Measurements from ENCODE around the gene COL13A1. TPM values are rescaled to one million over a fixed set of nuclear protein-coding genes. Genes with fewer than 3 reads are reported as not detected.

The COL13A1 gene
- total RNA-seq, 1 donor from 2014 or later: 25.6 TPM

DNA sequence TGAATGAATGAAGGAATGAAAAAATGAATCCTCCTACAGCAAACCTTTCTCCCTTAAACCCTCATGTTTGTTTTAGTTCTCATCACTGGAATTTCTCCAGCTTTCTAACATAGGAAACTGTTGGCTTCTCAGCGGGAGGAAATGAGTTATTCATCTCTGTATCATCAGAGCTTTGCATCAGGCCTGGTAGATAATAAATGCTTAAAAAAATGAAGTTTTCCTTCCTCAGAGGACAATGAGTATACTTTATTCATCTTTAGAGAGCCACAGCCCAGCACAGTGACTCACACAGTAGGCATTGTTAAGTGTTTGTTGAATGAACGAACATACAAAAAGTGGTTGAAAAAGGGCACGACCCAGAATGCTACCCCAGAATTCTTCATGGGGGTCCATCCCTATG, 62.6 kb downstream of the COL13A1 start:
- H3K36me3 Mint-ChIP-seq (ENCODE audit: low read depth): no peaks in the 10 kb centered on the region
- H3K4me3 Mint-ChIP-seq (ENCODE audit: unreplicated experiment): no peak overlapping the region
- no peaks in the 10 kb centered on the region for H3K9me3 Mint-ChIP-seq (ENCODE audit: low read depth)
- H3K27ac Mint-ChIP-seq (ENCODE audit: unreplicated experiment): peak overlapping the region; percentile 60
- peaks cover 44% of the 10 kb centered on the region for H3K4me1 Mint-ChIP-seq (ENCODE audit: low read depth)
- no peaks in the 10 kb centered on the region for H3K27me3 Mint-ChIP-seq (ENCODE audit: low read depth)
- TF ChIP-seq, protein P1, sequence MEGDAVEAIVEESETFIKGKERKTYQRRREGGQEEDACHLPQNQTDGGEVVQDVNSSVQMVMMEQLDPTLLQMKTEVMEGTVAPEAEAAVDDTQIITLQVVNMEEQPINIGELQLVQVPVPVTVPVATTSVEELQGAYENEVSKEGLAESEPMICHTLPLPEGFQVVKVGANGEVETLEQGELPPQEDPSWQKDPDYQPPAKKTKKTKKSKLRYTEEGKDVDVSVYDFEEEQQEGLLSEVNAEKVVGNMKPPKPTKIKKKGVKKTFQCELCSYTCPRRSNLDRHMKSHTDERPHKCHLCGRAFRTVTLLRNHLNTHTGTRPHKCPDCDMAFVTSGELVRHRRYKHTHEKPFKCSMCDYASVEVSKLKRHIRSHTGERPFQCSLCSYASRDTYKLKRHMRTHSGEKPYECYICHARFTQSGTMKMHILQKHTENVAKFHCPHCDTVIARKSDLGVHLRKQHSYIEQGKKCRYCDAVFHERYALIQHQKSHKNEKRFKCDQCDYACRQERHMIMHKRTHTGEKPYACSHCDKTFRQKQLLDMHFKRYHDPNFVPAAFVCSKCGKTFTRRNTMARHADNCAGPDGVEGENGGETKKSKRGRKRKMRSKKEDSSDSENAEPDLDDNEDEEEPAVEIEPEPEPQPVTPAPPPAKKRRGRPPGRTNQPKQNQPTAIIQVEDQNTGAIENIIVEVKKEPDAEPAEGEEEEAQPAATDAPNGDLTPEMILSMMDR (IDR thresholded peaks at IDR 0.05): no peak
- DNase-seq (ENCODE audit: low spot score): no peak

DNA sequence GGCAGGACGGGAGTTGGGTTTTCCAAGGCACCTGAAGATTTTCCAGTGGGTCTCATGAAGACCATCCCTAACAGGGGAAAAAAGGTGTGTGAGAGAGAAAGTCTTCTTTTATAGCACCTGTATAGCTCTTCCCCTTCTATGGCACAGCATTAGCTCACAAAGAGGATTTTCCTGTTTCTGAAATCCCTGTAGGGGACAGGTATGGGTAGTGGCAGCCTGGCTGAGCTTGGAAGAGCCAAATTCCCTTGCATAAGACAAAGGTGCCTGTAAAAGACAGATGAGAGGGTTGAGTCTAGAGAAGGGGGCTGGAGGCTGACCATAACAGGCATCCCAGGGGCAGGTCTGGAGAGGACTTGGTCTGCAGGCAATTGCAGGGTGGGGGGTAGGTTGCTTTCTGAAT, 63.7 kb downstream of the COL13A1 start:
- no peak overlapping the region for H3K4me3 Mint-ChIP-seq (ENCODE audit: unreplicated experiment)
- DNase-seq (ENCODE audit: low spot score): no peak
- H3K36me3 Mint-ChIP-seq (ENCODE audit: low read depth): no peaks in the 10 kb centered on the region
- TF ChIP-seq, protein P1 (IDR thresholded peaks at IDR 0.05): no peak
- H3K4me1 Mint-ChIP-seq (ENCODE audit: low read depth): peaks cover 44% of the 10 kb centered on the region
- H3K9me3 Mint-ChIP-seq (ENCODE audit: low read depth): no peaks in the 10 kb centered on the region
- no peaks in the 10 kb centered on the region for H3K27me3 Mint-ChIP-seq (ENCODE audit: low read depth)
- no peak overlapping the region for H3K27ac Mint-ChIP-seq (ENCODE audit: unreplicated experiment)

GRCh38 chr10:69866246-69866687, 64.6 kb downstream of the COL13A1 start:
- no peaks in the 10 kb centered on the region for H3K27me3 Mint-ChIP-seq (ENCODE audit: low read depth)
- no peak for DNase-seq (ENCODE audit: low spot score)
- H3K4me3 Mint-ChIP-seq (ENCODE audit: unreplicated experiment): no peak overlapping the region
- peak overlapping the region; percentile 90 for H3K27ac Mint-ChIP-seq (ENCODE audit: unreplicated experiment)
- peaks cover 38% of the 10 kb centered on the region for H3K4me1 Mint-ChIP-seq (ENCODE audit: low read depth)
- no peaks in the 10 kb centered on the region for H3K9me3 Mint-ChIP-seq (ENCODE audit: low read depth)
- peaks cover 2% of the 10 kb centered on the region for H3K36me3 Mint-ChIP-seq (ENCODE audit: low read depth)
- TF ChIP-seq, protein P1 (IDR thresholded peaks at IDR 0.05): no peak

GRCh38 chr10:69866688-69867461, 65.2 kb downstream of the COL13A1 start:
- Mint-ChIP-seq H3K27me3 (ENCODE audit: low read depth) (no peaks in the 10 kb centered on the region), H3K4me1 (ENCODE audit: low read depth) (peaks cover 32% of the 10 kb centered on the region), H3K9me3 (ENCODE audit: low read depth) (no peaks in the 10 kb centered on the region), H3K4me3 (ENCODE audit: unreplicated experiment) (peak overlapping the region; percentile 35), H3K36me3 (ENCODE audit: low read depth) (peaks cover 2% of the 10 kb centered on the region), H3K27ac (ENCODE audit: unreplicated experiment) (peak overlapping the region; percentile 90)
- TF ChIP-seq, protein P1 (IDR thresholded peaks at IDR 0.05): peak; percentile 42
- no peak for DNase-seq (ENCODE audit: low spot score)

GRCh38 chr10:69867699-69868558, 66.2 kb downstream of the COL13A1 start:
- Mint-ChIP-seq H3K36me3 (ENCODE audit: low read depth) (peaks cover 6% of the 10 kb centered on the region), H3K27me3 (ENCODE audit: low read depth) (no peaks in the 10 kb centered on the region), H3K9me3 (ENCODE audit: low read depth) (no peaks in the 10 kb centered on the region), H3K27ac (ENCODE audit: unreplicated experiment) (no peak overlapping the region), H3K4me1 (ENCODE audit: low read depth) (peaks cover 32% of the 10 kb centered on the region), H3K4me3 (ENCODE audit: unreplicated experiment) (no peak overlapping the region)
- TF ChIP-seq, protein P1 (IDR thresholded peaks at IDR 0.05): no peak
- no peak for DNase-seq (ENCODE audit: low spot score)

All from chondrocyte (in vitro differentiated cells).